ENCODE data around the gene DCDC2C.
A peak's percentile ranks its signal among the peaks of the same experiment; 100 is the strongest.

The DCDC2C gene

DNA sequence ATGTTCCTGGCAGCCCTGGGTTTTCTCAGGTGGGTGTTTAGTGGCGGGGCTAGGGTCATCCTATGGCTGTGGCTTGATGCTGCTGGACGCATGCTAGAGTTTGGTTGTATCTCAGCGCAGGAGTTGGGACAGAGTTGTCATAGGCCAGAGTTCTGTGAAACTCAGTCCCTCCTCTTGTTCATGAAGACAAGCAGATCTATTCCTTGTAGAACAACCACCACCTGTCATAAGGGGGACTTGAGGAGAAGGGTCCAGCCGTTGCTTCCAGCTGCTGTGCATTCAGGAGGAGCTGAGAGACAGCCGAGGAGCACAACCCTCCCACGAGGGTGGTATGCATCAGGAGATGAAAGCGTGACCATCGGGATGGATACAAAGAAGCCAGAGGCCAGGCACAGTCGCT, 26.4 kb downstream of the DCDC2C start:
- no peak overlapping the region for H3K4me3 ChIP-seq (ENCODE audit: low read depth, low read length)
- TF ChIP-seq CTCF (IDR thresholded peaks at IDR 0.05; ENCODE audit: low read depth, low read length, missing control alignments) = no peak
- no peak for DNase-seq (ENCODE audit: low read depth)
- in situ Hi-C loops (cut with HindIII; ENCODE audit: low sequenced_read_pairs) = no loop called here

GRCh38 chr2:3730646-3731045, 27.3 kb downstream of the DCDC2C start:
- H3K4me3 ChIP-seq (ENCODE audit: low read depth, low read length) = no peak overlapping the region
- no peak for TF ChIP-seq CTCF (IDR thresholded peaks at IDR 0.05; ENCODE audit: low read depth, low read length, missing control alignments)
- in situ Hi-C loops (cut with HindIII; ENCODE audit: low sequenced_read_pairs) = no loop called here
- no peak for DNase-seq (ENCODE audit: low read depth)

GRCh38 chr2:3731829-3732228, 28.5 kb downstream of the DCDC2C start:
- no peak for TF ChIP-seq CTCF (IDR thresholded peaks at IDR 0.05; ENCODE audit: low read depth, low read length, missing control alignments)
- in situ Hi-C loops (cut with HindIII; ENCODE audit: low sequenced_read_pairs) = no loop called here
- H3K4me3 ChIP-seq (ENCODE audit: low read depth, low read length) = no peak overlapping the region
- no peak for DNase-seq (ENCODE audit: low read depth)

DNA sequence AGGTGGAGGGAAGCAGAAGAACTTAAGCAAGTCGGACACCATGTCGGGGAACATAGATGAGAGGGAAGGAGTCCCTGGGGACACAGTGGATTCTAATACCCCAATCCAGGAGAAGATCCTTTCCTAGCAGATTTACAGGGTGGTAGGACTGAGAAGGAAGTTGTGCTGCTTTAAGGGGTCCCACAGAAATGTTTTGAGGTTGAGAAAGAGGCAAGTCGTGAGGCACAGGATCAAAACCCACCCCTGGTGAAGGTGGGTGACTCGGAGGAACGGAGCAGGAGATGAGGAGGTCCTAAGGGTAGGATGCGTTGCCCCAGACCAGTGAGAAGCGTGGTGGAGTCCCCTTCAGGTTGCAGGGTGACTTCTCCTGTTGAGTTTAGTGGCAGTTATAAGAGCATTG, 32.7 kb downstream of the DCDC2C start:
- no peak for DNase-seq (ENCODE audit: low read depth)
- in situ Hi-C loops (cut with HindIII; ENCODE audit: low sequenced_read_pairs) = no loop called here
- H3K4me3 ChIP-seq (ENCODE audit: low read depth, low read length) = no peak overlapping the region
- no peak for TF ChIP-seq CTCF (IDR thresholded peaks at IDR 0.05; ENCODE audit: low read depth, low read length, missing control alignments)

DNA sequence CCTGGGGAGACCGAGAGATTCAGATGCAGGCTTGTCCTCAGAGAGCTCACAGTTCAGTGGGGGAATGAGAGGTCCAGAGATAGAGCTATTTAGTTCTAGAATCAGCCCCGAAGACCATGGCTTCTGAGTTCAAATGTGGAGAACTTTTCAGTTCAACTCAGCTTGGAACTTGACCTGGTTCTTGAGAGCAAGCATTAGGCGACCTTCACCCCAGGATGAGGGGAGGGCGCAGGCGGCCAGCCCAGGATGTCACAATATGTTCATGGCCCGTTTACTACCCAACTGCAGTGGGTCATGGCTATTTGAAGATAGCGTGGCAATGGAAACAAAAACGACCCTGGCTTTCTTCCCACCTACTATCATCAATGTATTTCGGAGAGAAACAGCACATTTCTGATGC, 33.8 kb downstream of the DCDC2C start:
- no peak for DNase-seq (ENCODE audit: low read depth)
- in situ Hi-C loops (cut with HindIII; ENCODE audit: low sequenced_read_pairs) = no loop called here
- no peak overlapping the region for H3K4me3 ChIP-seq (ENCODE audit: low read depth, low read length)
- no peak for TF ChIP-seq CTCF (IDR thresholded peaks at IDR 0.05; ENCODE audit: low read depth, low read length, missing control alignments)

DNA sequence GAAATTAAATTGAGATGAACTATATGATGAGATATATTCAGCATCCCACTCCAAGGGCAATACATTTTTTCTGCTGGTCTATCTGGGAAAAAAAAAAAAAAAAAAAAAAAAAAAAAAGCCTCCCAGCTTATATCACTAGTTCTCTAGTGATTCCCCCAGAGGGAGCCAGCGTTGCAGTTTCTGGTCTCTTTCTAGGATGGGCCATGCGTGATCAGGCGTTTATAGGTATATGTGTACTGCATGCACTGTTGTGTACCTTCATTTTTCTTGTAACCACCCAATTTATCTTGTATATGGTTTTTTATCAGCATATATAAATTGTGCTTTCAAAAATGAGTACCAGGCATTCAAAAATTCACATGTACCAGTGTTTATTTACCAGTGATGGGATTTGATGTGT, 35.1 kb downstream of the DCDC2C start:
- in situ Hi-C loops (cut with HindIII; ENCODE audit: low sequenced_read_pairs) = no loop called here
- no peak for DNase-seq (ENCODE audit: low read depth)
- no peak overlapping the region for H3K4me3 ChIP-seq (ENCODE audit: low read depth, low read length)
- TF ChIP-seq CTCF (IDR thresholded peaks at IDR 0.05; ENCODE audit: low read depth, low read length, missing control alignments) = peak; percentile 34

GRCh38 chr2:3739313-3739712, 35.9 kb downstream of the DCDC2C start:
- in situ Hi-C loops (cut with HindIII; ENCODE audit: low sequenced_read_pairs) = no loop called here
- TF ChIP-seq CTCF (IDR thresholded peaks at IDR 0.05; ENCODE audit: low read depth, low read length, missing control alignments) = no peak
- H3K4me3 ChIP-seq (ENCODE audit: low read depth, low read length) = no peak overlapping the region
- no peak for DNase-seq (ENCODE audit: low read depth)

All from astrocyte of the cerebellum (primary cell).